Brain pericyte (primary cell): ENCODE results near the gene MLXIPL.
"Not testable (repeated sequence)": the region's sequence is repeated elsewhere in the genome, so short reads cannot be mapped to it uniquely, and the experiment has no call there.

Experiments
- DNase-seq: peaks from one replicate; pipeline ENCODE4 v3.0.0-alpha.2; 2012; ENCODE audit warnings: low read depth, low spot score

Gene MLXIPL

DNA sequence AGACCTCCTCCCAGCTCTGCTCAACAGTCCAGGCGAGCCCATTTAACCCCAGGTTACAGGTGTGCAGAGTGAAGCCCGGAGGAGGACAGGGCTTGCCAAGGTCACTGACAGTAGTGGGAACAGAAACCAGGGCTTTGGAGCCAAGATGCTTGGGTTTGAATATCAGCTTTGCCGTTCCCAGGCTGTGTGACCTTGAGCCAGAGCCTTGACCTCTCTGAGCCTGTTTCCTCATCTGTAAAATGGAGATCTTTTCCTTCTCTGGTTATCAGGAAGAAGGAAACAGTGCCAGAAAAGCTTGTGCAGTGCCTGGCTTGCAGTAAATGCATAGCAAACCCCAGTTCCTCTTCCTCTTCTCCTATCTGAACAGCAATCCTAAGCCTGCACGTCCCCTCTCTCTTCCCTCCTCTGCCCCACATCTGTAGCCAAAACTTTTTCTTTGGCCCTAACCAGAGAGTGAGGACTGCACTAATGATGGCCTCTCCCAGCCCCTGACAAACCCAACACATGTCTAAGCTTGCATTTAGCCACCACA is 21.4 kb upstream of the MLXIPL start:
- DNase-seq = no peak

GRCh38 chr7:73644688-73645286 is 20.5 kb upstream of the MLXIPL start:
- DNase-seq = no peak

DNA sequence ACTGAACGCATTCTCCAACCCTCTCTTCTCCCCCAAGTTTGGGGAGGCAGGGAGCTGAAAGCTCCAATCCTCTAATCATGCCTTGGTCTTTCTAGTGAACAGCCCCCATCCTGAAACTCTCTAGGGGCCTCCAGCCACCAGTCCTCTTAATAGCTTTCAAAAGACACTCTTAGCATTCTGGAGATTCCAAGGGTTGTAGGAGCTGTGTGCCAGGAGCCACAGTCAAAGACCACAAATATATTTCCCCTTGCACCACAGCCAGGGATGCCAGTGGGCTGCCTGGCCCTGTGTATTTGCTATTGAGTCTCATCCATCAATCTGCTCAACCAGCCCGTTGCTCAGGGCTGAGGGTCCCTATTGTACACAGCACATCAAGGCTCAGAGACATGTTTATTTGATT is 18.5 kb upstream of the MLXIPL start:
- DNase-seq = no peak

DNA sequence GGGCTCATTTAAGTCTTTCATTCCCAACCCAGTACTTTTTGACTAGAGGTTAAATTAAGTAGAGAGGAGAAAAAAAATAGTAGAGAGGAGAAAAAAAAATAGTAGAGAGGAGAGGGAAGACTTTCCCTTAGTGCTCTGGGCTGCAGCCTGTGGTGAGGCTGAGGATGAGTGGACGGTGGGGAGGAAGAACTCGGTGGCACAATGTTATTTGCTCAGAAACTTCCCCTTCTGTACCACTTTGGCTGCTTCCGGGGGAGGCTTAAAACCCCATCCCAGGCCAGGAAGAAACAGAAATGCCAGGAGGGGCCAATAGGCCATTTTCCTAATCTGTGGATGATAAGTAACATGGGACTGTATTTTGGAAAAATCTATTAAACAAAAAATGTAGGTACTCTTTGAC is 14.6 kb upstream of the MLXIPL start:
- DNase-seq = no peak

- DNase-seq = no peak
Measured at GRCh38 chr7:73635428-73636200, 11.3 kb upstream of the MLXIPL start.

GRCh38 chr7:73633844-73634243 is 9.5 kb upstream of the MLXIPL start:
- DNase-seq = no peak

- DNase-seq = no peak
Measured at GRCh38 chr7:73633323-73633722, 9.0 kb upstream of the MLXIPL start.

DNA sequence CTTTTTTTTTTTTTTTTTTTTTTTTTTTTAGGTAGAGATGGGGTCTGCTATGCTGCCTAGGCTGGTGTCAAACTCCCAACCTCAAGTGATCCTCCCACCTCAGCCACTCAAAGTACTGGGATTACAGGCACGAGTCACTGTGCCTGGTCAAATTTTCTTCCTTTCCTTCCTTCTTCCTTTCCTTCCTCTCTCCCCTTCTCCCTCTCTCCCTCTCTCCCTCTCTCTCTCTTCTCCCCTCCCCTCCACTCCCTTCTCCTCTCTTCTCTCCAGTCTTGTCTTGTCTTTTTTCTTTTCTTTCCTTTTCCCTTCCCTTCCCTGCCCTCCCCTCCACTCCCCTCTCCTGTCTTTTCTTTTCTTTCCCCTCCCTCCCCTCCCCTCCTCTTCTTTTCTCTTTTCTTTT is 7.2 kb upstream of the MLXIPL start:
- DNase-seq = no peak

DNA sequence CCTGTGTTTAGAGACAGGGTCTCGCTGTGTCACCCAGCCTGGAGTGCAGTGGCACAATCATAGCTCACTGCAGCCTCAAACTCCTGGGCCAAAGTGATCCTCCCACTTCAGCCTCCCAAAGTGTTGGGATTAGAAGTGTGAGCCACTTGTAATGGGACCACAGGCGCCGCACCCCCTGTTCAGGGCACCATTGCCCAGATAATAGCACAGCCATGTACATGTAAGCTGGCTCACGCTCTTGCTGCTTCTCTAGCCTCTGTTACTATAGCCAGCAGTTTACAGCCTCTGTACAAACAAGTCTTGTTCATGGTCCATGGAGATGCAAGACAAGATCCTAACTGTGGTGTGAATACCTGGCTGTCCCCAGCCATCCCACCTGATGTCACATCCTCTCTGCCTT is 4.2 kb upstream of the MLXIPL start:
- no peak for DNase-seq

GRCh38 chr7:73626814-73627213 is 2.5 kb upstream of the MLXIPL start:
- no peak for DNase-seq

DNA sequence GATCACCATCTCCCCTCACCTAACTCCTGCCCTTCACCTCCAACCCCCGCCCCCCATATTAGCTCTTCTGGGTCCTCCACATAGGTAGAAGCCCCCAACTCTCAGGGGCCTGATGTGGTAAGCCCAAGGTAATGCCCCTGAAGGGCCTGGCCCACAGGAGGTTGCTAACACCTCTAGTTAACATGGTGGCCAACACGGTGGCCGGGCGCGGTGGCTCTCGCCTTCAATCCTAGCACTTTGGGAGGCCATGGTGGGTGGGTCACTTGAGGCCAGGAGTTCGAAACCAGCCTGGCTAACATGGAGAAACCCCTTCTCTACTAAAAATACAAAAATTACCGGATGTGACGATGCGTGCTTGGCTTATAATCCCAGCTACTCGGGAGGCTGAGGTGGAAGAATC is 954 bp upstream of the MLXIPL start:
- no peak for DNase-seq

GRCh38 chr7:73624669-73625001 is 313 bp upstream of the MLXIPL start:
- no peak for DNase-seq

DNA sequence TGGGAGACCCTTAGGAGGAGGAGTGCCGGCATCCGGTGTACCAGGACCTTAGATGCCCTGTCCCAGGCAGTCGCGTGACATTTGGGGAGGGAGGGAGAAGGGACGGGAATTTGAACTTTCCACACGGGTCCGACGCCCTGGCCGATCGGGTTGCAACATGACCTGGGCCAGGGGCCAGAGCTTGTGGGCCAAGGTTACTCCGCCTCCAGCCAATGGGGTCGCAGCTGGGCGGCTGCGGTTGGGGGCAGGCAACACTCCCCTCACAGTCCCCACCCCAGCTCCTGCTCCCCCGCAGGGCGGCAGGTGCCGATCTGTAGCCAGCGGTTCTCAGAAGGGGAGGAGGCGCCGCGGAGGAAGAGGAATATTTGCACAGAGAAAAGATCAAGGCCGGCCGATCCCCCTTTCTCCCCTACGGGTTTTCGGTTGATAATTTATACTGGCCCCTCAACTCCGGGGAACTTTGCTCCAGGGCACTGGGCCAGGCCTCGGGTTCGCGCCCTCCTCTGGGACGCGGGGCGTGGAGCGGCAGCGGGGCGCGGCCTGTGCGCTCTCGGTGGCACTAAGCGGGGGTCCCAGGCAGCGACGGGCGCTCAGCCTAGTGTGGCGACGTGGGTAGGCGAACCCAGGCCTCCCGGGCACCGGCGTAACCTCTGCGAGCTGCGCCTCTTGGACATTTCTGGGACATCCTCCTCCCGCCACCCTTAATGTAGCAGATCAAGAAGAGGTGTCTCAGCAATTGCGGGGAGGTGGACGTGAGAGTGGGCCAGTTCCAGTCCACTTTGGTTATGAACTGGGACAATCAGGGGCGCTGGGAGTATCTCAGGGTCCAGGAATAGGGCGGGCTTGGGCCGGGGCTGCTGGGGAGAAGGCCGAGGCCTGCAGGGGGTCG is 1.2 kb downstream of the MLXIPL start:
- no peak for DNase-seq

DNA sequence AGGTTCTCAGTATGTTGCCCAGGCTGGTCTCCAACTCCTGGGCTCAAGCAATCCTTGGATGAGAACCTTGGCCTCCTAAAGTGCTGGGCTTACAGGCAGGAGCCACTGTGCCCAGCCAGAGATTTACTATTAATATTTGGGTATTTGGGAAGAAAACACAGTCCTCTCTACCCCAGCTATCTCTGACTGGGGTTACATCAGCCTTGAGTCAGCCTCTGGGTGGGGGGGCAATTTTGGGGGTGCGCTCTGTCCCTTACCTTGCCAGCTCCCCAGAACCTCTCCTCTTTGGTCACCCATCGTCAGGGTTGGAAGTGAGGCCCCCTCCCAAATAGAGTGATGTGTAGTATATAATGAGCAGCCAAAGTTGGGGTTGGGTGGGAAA is 1.8 kb downstream of the MLXIPL start:
- DNase-seq = no peak

- DNase-seq = no peak
Measured at GRCh38 chr7:73621168-73622063, 2.9 kb downstream of the MLXIPL start.

DNA sequence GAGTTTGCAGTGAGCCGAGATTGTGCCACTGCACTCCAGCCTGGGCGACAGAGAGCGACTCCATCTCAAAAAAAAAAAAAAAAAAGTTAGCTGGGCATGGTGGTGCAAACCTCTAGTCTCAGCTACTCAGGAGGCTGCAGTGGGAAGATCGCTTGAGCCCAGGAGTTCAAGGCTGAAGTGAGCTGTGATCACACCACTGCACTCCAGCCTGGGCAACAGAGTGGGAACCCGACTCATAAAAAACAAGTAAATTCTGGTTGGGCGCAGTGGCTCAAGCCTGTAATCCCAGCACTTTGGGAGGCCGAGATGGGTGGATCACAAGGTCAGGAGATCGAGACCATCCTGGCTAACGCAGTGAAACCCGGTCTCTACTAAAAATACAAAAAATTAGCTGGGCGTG is 4.9 kb downstream of the MLXIPL start:
- DNase-seq = not testable (repeated sequence)

DNA sequence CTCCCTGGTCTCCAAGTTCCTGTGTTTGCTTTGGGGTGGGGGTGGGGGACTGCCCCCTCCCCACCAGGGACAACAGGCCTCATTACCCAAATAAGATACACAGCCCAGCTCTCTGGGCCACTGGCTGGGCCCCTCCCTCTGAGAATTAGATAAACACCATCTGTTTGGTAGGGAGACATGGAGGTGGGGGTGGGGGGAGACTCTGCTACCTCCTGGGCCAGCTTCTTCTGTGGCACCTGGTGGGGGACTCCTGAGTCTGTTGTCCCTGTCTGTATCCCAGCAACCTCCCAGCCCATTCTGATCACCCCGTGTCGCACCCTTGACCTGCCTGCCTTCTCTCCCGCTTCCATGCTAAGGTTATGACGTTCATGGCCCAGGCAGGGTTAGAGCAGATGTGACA is 5.8 kb downstream of the MLXIPL start:
- no peak for DNase-seq

GRCh38 chr7:73617520-73617919 is 6.8 kb downstream of the MLXIPL start:
- not testable (repeated sequence) for DNase-seq

DNA sequence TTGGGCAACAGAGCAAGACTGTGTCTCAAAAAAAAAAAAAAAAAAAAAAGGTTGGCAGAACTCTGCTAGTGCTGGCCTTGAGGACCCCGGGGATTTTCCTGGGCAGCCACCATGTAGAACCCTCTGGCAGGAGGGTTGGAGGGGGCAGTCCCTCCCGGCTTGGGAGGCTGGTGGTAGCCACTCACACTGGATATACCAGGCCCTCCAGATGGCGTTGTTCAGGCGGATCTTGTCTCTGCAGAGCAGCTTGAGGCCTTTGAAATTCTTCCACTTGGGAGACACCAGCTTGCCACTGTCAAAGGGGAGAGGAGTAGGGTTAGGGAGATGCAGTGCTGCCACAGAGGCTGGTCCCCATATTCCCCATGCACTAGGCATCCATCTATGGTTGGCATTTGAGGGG is 8.4 kb downstream of the MLXIPL start:
- no peak for DNase-seq

GRCh38 chr7:73614937-73615336 is 9.4 kb downstream of the MLXIPL start:
- DNase-seq = not testable (repeated sequence)

GRCh38 chr7:73613954-73614735 is 10.2 kb downstream of the MLXIPL start:
- DNase-seq = no peak
